ENCODE results near the gene ARHGAP15. TPM values are rescaled to one million over a fixed set of nuclear protein-coding genes. Genes with fewer than 3 reads are reported as not detected.

Gene ARHGAP15
- total RNA-seq, 1 donor from 2014 or later, result not detected

GRCh38 chr2:143579456-143579855 lies 450.2 kb downstream of the ARHGAP15 start:
- H3K4me3 Mint-ChIP-seq (ENCODE audit: unreplicated experiment), result no peak overlapping the region
- H3K27ac Mint-ChIP-seq (ENCODE audit: unreplicated experiment), result no peak overlapping the region
- no peaks in the 10 kb centered on the region for H3K9me3 Mint-ChIP-seq (ENCODE audit: unreplicated experiment)
- TF ChIP-seq CTCF (IDR thresholded peaks at IDR 0.05; ENCODE audit: partially characterized antibody, unreplicated experiment), result no peak
- H3K4me1 Mint-ChIP-seq (ENCODE audit: low read depth, unreplicated experiment), result peaks cover 9% of the 10 kb centered on the region
- no peak for DNase-seq
- no peaks in the 10 kb centered on the region for H3K36me3 Mint-ChIP-seq (ENCODE audit: unreplicated experiment)
- no peaks in the 10 kb centered on the region for H3K27me3 Mint-ChIP-seq (ENCODE audit: unreplicated experiment)

GRCh38 chr2:143581134-143581533 lies 451.9 kb downstream of the ARHGAP15 start:
- H3K4me1 Mint-ChIP-seq (ENCODE audit: low read depth, unreplicated experiment), result peaks cover 7% of the 10 kb centered on the region
- TF ChIP-seq CTCF (IDR thresholded peaks at IDR 0.05; ENCODE audit: partially characterized antibody, unreplicated experiment), result no peak
- H3K27me3 Mint-ChIP-seq (ENCODE audit: unreplicated experiment), result no peaks in the 10 kb centered on the region
- no peak for DNase-seq
- no peaks in the 10 kb centered on the region for H3K9me3 Mint-ChIP-seq (ENCODE audit: unreplicated experiment)
- no peaks in the 10 kb centered on the region for H3K36me3 Mint-ChIP-seq (ENCODE audit: unreplicated experiment)
- no peak overlapping the region for H3K4me3 Mint-ChIP-seq (ENCODE audit: unreplicated experiment)
- no peak overlapping the region for H3K27ac Mint-ChIP-seq (ENCODE audit: unreplicated experiment)

- Mint-ChIP-seq H3K27ac (ENCODE audit: unreplicated experiment) (no peak overlapping the region), H3K4me1 (ENCODE audit: low read depth, unreplicated experiment) (peaks cover 7% of the 10 kb centered on the region), H3K4me3 (ENCODE audit: unreplicated experiment) (no peak overlapping the region), H3K9me3 (ENCODE audit: unreplicated experiment) (no peaks in the 10 kb centered on the region), H3K36me3 (ENCODE audit: unreplicated experiment) (peaks cover 6% of the 10 kb centered on the region), H3K27me3 (ENCODE audit: unreplicated experiment) (no peaks in the 10 kb centered on the region)
- no peak for TF ChIP-seq CTCF (IDR thresholded peaks at IDR 0.05; ENCODE audit: partially characterized antibody, unreplicated experiment)
- DNase-seq, result no peak
Measured at GRCh38 chr2:143582046-143582747, 453.0 kb downstream of the ARHGAP15 start.

- Mint-ChIP-seq H3K27me3 (ENCODE audit: unreplicated experiment) (no peaks in the 10 kb centered on the region), H3K36me3 (ENCODE audit: unreplicated experiment) (peaks cover 6% of the 10 kb centered on the region), H3K4me1 (ENCODE audit: low read depth, unreplicated experiment) (peaks cover 4% of the 10 kb centered on the region), H3K9me3 (ENCODE audit: unreplicated experiment) (no peaks in the 10 kb centered on the region), H3K27ac (ENCODE audit: unreplicated experiment) (no peak overlapping the region), H3K4me3 (ENCODE audit: unreplicated experiment) (no peak overlapping the region)
- TF ChIP-seq CTCF (IDR thresholded peaks at IDR 0.05; ENCODE audit: partially characterized antibody, unreplicated experiment), result no peak
- DNase-seq, result no peak
Measured at GRCh38 chr2:143584936-143585335, 455.7 kb downstream of the ARHGAP15 start.

GRCh38 chr2:143586119-143586518 lies 456.9 kb downstream of the ARHGAP15 start:
- H3K4me1 Mint-ChIP-seq (ENCODE audit: low read depth, unreplicated experiment), result peaks cover 4% of the 10 kb centered on the region
- H3K36me3 Mint-ChIP-seq (ENCODE audit: unreplicated experiment), result peaks cover 6% of the 10 kb centered on the region
- H3K27me3 Mint-ChIP-seq (ENCODE audit: unreplicated experiment), result no peaks in the 10 kb centered on the region
- no peak for DNase-seq
- H3K4me3 Mint-ChIP-seq (ENCODE audit: unreplicated experiment), result no peak overlapping the region
- H3K9me3 Mint-ChIP-seq (ENCODE audit: unreplicated experiment), result no peaks in the 10 kb centered on the region
- no peak overlapping the region for H3K27ac Mint-ChIP-seq (ENCODE audit: unreplicated experiment)
- no peak for TF ChIP-seq CTCF (IDR thresholded peaks at IDR 0.05; ENCODE audit: partially characterized antibody, unreplicated experiment)

Measured in glutamatergic neuron (in vitro differentiated cells).